Breast epithelium (tissue), 4 donors: ENCODE results near the gene ZNF609. TPM values are rescaled to one million over a fixed set of nuclear protein-coding genes. Genes with fewer than 3 reads are reported as not detected.

ENCODE experiments used
- DNase-seq, 2 donors: peaks; one replicate each; pipeline ENCODE4 v3.0.0-alpha.2; 2019; ENCODE audit warnings: low spot score in 2 of 2
- H3K27ac ChIP-seq, 2 donors: fragments of 200-600 bp; sonication (generic) in 1 of 2; one replicate each; pipeline ENCODE4 v1.5.1; 2016 to 2019; ENCODE audit warnings: mild to moderate bottlenecking in 1 of 2
- H3K27me3 ChIP-seq, 2 donors: fragments of 200-600 bp; sonication (generic) in 1 of 2; one replicate each; pipeline versions ENCODE4 v1.5.1 to v1.6.0; 2017 to 2019; ENCODE audit warnings: control low read depth in 1 of 2, mild to moderate bottlenecking in 1 of 2
- H3K36me3 ChIP-seq: fragments of 200-600 bp; one replicate; pipeline ENCODE4 v1.5.1; 2019
- H3K4me1 ChIP-seq, 2 donors: fragments of 200-600 bp; sonication (generic); one replicate each; pipeline ENCODE4 v1.5.1; 2016 to 2019; ENCODE audit warnings: control low read depth in 1 of 2
- H3K4me3 ChIP-seq, 3 donors: fragments of 200-600 bp; sonication (generic); 1 replicate in 2 of 3; 2 replicates in 1 of 3; pipeline ENCODE4 v1.5.1; 2016 to 2019; ENCODE audit warnings: mild to moderate bottlenecking in 3 of 3, moderate library complexity in 2 of 3
- H3K9me3 ChIP-seq, 2 donors: fragments of 200-600 bp; sonication (generic) in 1 of 2; one replicate each; pipeline ENCODE4 v1.5.1; 2016 to 2019; ENCODE audit warnings: control low read depth in 1 of 2
- POLR2A ChIP-seq: fragments of 450-650 bp; IDR thresholded peaks from one replicate; pipeline ENCODE4 v1.6.1; 2016; ENCODE audit warnings: antibody characterized with exemption, mild to moderate bottlenecking, moderate library complexity
- POLR2AphosphoS5 ChIP-seq, 3 donors: sonication (generic); formaldehyde crosslinking; IDR thresholded peaks; one replicate each; pipeline ENCODE4 v1.6.1; 2017; ENCODE audit warnings: antibody characterized with exemption in 3 of 3
- intact Hi-C: fragments of 100-400 bp; cut with DNase I; formaldehyde crosslinking; loops from one replicate; pipeline ENCODE4 v1.15.1; 2023; ENCODE audit warnings: low total_unique reads
- total RNA-seq, 3 donors: library from RNA; depleted of rRNA; stranded (reverse); fragments of >200 nt; gene quantifications; one replicate each; pipeline ENCODE4 v1.1.0, GENCODE V29; 2016
- TF ChIP-seq, protein P1 (sequence below), 3 donors: fragments of 450-650 bp; IDR thresholded peaks; one replicate each; pipeline ENCODE4 v1.5.1; 2016 to 2017; ENCODE audit warnings: antibody characterized with exemption in 3 of 3, mild to moderate bottlenecking in 3 of 3, moderate library complexity in 3 of 3

The ZNF609 gene
- total RNA-seq, 3 donors from 2014 or later: 22.9 to 32.1 (median 29.2) TPM

DNA sequence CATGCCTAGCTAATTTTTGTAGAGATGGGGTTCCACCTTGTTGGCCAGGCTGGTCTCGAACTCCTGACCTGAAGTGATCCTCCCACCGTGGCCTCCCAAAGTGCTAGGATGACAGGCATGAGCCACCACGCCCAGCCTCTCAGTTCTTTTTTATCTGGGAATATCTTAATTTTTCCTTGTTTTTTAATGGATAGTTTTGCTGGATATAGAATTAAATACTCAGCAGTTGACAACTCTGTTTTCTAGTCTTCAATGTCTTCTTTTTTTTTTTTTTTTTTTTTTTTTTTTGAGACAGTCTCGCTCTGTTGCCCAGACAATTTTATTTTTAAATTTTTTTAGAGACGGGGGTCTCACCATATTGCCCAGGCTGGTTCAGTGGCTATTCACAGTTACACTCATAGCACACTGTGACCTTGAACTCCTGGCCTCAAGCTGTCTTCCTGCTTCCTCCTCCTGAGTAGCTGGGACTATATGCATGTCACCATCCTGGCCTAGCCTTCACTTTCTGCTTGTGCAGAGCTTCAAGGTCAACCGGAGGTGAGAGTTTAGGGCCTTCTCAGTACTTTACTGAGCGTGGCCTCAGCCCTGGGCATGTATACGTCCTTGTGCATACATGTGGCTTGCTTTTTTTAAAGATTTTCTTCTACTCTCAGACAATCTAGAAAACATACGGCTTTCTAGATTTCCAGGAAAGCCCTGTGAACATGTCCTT, 120.5 kb downstream of the ZNF609 start:
- DNase-seq: no peak
- H3K36me3 ChIP-seq: no peaks in the 10 kb centered on the region
- intact Hi-C loops: no loop called here
- H3K9me3 ChIP-seq: peaks cover 0 to 9% of the 10 kb centered on the region in 2 donors
- no peak overlapping the region for H3K4me3 ChIP-seq
- H3K27me3 ChIP-seq: no peaks in the 10 kb centered on the region
- H3K27ac ChIP-seq: no peak overlapping the region
- no peaks in the 10 kb centered on the region for H3K4me1 ChIP-seq
- TF ChIP-seq, protein P1, sequence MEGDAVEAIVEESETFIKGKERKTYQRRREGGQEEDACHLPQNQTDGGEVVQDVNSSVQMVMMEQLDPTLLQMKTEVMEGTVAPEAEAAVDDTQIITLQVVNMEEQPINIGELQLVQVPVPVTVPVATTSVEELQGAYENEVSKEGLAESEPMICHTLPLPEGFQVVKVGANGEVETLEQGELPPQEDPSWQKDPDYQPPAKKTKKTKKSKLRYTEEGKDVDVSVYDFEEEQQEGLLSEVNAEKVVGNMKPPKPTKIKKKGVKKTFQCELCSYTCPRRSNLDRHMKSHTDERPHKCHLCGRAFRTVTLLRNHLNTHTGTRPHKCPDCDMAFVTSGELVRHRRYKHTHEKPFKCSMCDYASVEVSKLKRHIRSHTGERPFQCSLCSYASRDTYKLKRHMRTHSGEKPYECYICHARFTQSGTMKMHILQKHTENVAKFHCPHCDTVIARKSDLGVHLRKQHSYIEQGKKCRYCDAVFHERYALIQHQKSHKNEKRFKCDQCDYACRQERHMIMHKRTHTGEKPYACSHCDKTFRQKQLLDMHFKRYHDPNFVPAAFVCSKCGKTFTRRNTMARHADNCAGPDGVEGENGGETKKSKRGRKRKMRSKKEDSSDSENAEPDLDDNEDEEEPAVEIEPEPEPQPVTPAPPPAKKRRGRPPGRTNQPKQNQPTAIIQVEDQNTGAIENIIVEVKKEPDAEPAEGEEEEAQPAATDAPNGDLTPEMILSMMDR (IDR thresholded peaks at IDR 0.05): no peak
- TF ChIP-seq POLR2AphosphoS5 (IDR thresholded peaks at IDR 0.05): no peak
- no peak for TF ChIP-seq POLR2A

DNA sequence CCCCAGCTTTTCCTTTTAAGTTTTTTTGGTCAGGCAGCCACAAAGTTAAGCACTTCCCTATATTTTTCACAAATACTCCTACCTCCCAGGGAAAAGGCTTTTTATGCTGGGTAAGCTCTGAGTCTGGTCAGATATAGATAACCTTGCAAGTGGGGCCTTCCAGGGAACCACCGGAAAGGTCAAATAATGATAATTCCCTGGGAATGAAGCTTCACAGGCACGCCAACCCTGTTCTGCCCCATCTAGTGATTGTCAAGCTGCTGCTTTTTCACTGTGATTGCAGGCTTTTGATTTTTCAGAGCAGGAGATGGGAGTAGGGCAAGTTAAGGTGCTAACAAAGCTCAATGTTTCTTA, 121.0 kb downstream of the ZNF609 start:
- no peak overlapping the region for H3K4me3 ChIP-seq
- no peaks in the 10 kb centered on the region for H3K36me3 ChIP-seq
- peaks cover 0 to 9% of the 10 kb centered on the region in 2 donors for H3K9me3 ChIP-seq
- intact Hi-C loops: no loop called here
- H3K27ac ChIP-seq: no peak overlapping the region
- H3K27me3 ChIP-seq: no peaks in the 10 kb centered on the region
- no peaks in the 10 kb centered on the region for H3K4me1 ChIP-seq
- TF ChIP-seq, protein P1 (IDR thresholded peaks at IDR 0.05): no peak
- no peak for DNase-seq

DNA sequence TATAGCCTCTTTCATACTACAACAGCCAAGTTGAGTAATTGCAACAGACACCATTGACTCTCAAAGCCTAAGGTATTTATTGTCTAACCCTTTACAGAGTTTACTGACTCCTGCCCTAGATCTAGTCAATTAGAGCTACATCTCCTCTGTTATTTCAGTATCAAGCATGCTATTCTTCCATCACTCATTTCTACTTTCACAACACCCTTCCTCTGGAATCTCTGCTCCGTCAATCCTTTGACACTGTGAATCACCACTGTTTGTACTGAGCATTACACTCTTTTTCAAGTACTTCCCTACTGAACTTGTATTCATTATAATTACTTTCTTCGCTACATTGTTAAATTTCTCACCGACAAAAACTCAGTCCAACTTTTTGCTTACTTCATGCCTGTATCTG, 121.8 kb downstream of the ZNF609 start:
- no peaks in the 10 kb centered on the region for H3K36me3 ChIP-seq
- no peak overlapping the region for H3K4me3 ChIP-seq
- DNase-seq: no peak
- no peak overlapping the region for H3K27ac ChIP-seq
- intact Hi-C loops: no loop called here
- H3K27me3 ChIP-seq: no peaks in the 10 kb centered on the region
- TF ChIP-seq, protein P1 (IDR thresholded peaks at IDR 0.05): no peak
- TF ChIP-seq POLR2A (no peak), POLR2AphosphoS5 (IDR thresholded peaks at IDR 0.05) (no peak)
- peaks cover 0 to 9% of the 10 kb centered on the region in 2 donors for H3K9me3 ChIP-seq
- no peaks in the 10 kb centered on the region for H3K4me1 ChIP-seq

DNA sequence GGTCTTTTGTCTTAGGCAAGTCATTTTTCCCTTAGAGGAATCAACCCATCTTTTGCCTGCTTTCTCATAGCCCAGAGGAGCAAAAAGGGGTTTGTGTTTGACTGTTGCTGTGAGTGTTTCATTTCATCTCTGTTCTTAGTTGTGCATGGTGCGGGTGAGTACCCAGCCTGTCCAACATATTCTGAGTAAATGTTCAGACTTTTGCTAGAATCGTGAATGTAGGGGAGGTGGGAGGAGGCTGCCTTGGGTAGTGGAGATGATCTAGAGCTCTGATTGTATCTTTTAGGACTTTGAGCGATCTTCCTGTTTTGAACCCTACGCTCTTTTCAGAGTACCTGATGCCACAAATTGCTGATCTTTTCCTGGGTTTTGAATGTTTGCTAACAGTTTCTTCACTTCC, 123.1 kb downstream of the ZNF609 start:
- Histone ChIP-seq H3K36me3 (no peaks in the 10 kb centered on the region), H3K9me3 (peaks cover 0 to 9% of the 10 kb centered on the region in 2 donors), H3K27ac (no peak overlapping the region), H3K27me3 (no peaks in the 10 kb centered on the region), H3K4me1 (no peaks in the 10 kb centered on the region), H3K4me3 (no peak overlapping the region)
- no peak for DNase-seq
- intact Hi-C loops: no loop called here
- TF ChIP-seq POLR2AphosphoS5 (IDR thresholded peaks at IDR 0.05) (no peak), POLR2A (no peak)
- TF ChIP-seq, protein P1 (IDR thresholded peaks at IDR 0.05): no peak

DNA sequence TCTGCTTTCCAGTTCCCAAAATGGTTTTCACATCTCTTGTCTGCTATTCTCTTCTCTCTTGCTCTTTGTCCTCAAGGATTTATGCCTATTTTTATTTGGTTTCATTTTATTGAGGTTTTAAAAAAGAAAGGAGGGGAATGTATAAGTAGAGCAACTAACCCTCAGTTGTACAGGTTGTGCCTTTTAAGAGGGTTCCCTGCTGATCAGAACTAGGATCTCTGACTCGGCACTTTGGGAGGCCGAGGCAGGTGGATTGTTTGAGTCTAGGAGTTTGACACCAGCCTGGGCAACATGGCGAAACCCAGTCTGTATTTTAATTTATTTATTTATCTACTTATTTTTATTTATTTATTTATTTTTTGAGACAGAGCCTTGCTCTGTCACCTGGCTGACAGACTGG, 123.6 kb downstream of the ZNF609 start:
- no peak overlapping the region for H3K27ac ChIP-seq
- TF ChIP-seq POLR2AphosphoS5 (IDR thresholded peaks at IDR 0.05): no peak
- no peak for TF ChIP-seq POLR2A
- TF ChIP-seq, protein P1 (IDR thresholded peaks at IDR 0.05): no peak
- no peaks in the 10 kb centered on the region for H3K27me3 ChIP-seq
- intact Hi-C loops: no loop called here
- H3K4me1 ChIP-seq: no peaks in the 10 kb centered on the region
- H3K36me3 ChIP-seq: no peaks in the 10 kb centered on the region
- no peak overlapping the region for H3K4me3 ChIP-seq
- peaks cover 0 to 9% of the 10 kb centered on the region in 2 donors for H3K9me3 ChIP-seq
- DNase-seq: no peak
